ENCODE results near the gene SLC22A1. TPM values are rescaled to one million over a fixed set of nuclear protein-coding genes. Genes with fewer than 3 reads are reported as not detected.
A peak's percentile ranks its signal among the peaks of the same experiment; 100 is the strongest.
"Not testable (repeated sequence)": the region's sequence is repeated elsewhere in the genome, so short reads cannot be mapped to it uniquely, and the experiment has no call there.

Gene SLC22A1
- polyA plus RNA-seq, 1 donor: 0.77 TPM

GRCh38 chr6:160138839-160139419, 17.3 kb downstream of the SLC22A1 start:
- no peak for DNase-seq

DNA sequence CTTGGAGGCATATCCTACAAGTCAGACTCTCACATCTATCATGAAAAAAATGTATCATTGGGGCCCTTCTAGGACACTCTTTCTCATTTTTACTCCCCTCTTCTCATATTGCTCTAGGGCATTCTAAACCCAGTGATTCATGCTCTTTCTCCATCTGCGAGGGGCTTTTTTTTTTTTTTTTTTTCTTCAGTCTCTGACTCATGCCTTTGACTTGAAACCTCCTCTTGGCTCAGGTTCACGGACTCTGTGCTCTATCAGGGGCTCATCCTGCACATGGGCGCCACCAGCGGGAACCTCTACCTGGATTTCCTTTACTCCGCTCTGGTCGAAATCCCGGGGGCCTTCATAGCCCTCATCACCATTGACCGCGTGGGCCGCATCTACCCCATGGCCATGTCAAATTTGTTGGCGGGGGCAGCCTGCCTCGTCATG, 17.8 kb downstream of the SLC22A1 start:
- DNase-seq: peak; percentile 24

DNA sequence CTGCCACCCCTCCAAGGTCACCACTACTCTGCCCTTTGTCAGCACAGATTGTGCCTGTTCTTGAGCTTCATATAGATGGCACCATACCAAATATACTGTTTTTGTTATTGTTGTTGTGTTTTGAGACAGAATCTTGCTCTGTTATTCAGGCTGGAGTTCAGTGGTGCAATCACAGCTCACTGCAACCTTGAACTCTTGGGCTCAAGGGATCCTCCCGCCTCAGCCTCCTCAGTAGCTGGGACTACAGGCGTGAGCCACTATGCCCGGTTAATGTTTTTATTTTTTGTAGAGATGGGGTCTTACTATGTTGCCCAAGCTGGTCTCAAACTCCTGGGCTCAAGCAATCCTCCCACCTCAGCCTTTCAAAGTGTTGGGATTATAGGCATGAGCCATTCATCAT, 18.9 kb downstream of the SLC22A1 start:
- not testable (repeated sequence) for DNase-seq

- DNase-seq: no peak
Measured at GRCh38 chr6:160141001-160141726, 19.5 kb downstream of the SLC22A1 start.

GRCh38 chr6:160142115-160142715, 20.6 kb downstream of the SLC22A1 start:
- no peak for DNase-seq

GRCh38 chr6:160146454-160147145, 25.0 kb downstream of the SLC22A1 start:
- DNase-seq: no peak

DNA sequence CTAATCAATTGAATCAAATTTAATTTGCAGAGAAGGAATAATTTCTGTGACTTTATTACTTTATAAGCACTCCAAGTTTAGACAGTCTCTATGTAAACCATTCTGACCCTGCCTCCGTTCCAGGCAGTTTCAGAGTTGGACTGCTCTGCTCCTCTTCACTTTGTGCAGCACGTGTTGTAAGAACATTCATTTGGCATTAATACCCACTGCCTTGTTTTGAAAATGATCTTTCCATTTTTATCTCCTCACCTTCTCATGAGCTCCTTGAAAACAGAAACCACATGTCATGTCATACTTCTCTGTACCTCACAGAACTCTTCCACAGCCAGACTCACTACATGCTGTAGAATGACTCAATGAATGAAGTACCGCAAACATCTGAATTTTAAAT, 25.5 kb downstream of the SLC22A1 start:
- no peak for DNase-seq

DNA sequence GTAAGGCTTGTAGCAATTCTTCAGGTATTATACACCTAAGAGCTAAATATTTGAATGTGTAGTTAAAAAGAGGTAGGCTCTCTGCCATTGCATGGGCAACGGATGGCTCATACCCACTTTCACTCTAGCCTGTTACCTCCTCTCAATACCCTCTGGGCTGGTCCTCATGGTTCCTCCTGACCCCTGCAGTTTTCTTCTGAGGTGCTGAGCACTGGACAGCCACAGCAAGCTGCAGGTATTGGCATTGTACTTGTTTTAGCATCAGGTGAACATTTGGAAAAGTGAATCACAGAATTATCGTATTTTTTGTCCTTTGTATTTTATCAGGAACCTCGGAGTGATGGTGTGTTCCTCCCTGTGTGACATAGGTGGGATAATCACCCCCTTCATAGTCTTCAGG, 32.9 kb downstream of the SLC22A1 start:
- no peak for DNase-seq

GRCh38 chr6:160156842-160157241, 35.2 kb downstream of the SLC22A1 start:
- no peak for DNase-seq

GRCh38 chr6:160160450-160160849, 38.8 kb downstream of the SLC22A1 start:
- DNase-seq: no peak

DNA sequence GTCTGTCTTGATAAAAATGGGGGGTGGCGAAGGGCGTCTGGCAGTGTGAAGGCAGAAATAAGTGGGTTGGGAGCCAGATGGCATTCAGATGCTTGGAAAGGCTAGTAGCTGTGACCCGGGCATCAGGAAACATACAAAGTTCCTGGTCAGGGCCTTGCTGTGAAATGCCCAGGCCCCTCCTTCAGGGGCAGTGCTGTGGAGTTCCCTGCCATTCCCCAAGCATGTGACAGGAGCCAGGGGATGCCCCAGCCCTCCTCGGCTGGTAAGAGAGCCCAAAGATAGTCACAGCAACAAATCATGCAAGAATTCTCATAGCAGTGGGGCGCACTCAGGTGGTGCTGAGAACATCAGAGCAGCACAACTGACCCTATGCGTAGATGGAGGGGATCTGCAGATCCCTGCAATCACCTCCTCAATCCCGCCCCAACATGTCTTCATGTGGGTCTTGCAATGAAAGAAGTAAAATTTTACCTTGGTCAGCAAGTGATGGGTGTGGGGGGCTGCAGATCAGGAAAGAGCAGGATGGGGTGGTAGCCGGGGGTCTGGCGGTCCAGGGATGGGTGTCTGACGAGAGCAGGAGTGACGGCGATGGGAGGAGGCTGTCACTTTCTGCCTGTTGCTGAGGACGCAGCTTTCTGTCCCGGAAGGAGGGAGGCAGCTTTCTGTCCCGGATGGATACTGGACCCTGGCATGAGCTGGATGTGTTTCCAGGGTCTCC, 39.5 kb downstream of the SLC22A1 start:
- DNase-seq: no peak

DNA sequence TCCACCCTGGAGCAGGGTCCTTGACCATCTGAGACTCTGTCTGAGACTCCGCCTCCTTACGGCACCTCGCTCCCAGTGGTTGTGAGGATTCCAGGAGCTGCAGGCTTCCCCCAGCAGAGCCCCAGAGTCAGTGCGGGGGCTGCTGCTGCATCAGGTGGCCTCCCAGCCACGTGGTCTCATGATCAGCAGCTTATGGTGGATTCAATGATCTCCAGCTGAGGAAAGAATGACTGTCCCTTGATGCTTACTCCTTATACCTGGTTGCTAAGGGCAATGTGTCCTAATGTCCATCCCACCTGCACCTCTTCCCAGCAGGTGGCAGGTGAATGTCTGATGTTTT, 40.0 kb downstream of the SLC22A1 start:
- DNase-seq: no peak

DNA sequence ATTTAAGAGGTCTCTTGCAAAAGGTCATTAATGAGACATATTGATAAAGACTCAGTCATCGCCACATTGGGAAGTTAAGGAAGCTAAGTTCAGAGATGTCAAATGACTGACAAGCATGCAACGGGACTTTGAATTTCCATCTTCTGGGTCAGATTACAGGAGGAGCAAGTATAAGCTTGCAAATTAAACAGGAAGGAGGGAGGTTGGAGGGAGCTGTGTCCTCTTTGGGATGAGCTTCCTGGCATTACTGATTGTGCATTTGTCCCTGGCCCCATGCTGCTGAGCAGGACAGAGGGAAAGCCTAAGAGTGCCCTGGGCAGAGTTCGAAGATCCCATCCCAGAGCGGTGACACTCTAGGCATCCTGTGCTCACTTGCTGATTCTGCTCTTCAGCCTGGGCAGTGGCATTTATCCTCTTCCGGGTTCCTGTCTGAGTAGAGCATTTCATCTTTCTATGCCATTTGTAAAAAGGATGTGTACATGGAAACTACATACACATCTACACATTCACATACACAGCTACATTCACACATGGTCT, 40.5 kb downstream of the SLC22A1 start:
- DNase-seq: no peak

DNA sequence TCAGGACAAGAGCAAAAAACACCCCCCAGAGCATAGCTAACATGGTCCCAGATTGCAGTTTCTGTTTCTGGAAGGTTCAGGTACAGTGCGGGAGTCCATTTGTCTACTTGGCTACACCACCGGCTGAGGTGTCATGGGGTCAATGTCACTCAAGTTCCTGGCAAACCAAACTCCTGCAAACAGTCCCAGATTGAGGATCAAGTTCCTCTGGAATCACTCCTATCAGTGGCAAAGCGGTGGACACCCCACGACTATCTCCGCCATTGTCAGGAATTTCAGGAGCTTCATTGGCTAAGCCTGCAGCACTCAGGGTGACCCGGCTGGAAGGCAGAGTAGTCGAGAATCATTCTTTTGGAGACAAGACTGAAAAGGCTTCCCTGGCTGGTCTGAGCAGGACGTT, 41.8 kb downstream of the SLC22A1 start:
- no peak for DNase-seq

DNA sequence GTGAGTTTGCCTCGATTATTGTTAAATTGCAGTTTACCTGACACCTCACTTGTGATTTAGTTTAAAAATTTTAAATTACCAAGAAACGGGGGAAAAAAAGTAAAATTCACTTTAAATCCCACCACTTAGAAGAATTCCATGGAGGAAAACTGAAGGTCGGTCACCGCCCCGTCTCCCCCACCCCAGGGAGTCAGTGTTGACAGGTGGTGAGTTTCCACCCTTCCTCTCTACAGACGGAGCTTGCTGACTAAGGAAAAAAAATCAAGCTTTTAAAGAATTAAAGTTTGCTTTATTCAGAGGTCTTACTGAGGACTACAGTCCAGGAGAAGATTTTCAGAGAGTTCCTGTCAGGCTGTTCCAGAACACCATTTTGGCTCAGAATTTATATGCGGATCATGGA, 42.3 kb downstream of the SLC22A1 start:
- DNase-seq: no peak

GRCh38 chr6:160165928-160166327, 44.3 kb downstream of the SLC22A1 start:
- DNase-seq: not testable (repeated sequence)

GRCh38 chr6:160167604-160168399, 46.2 kb downstream of the SLC22A1 start:
- no peak for DNase-seq

- DNase-seq: no peak
Measured at GRCh38 chr6:160170018-160170680, 48.5 kb downstream of the SLC22A1 start.

DNA sequence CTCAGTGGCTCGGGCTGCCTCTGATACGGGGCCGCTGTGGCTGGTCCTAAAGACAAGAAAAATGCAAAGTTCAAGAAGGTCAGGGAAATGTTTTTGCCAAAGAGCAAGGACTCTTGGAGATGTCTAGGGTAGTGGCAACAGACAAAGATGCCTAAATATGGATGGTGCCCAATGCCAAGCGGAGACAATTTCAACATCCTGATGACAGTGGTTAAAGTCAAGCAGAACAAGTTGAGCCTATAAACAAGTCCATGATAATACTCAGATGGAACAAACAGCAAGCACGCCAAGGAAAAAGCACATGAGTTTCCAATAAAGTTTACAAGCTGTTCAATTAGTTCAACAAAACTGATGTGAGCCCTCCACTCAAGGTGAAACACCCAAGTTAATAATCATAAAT, 51.1 kb downstream of the SLC22A1 start:
- DNase-seq: no peak

GRCh38 chr6:160173806-160174527, 52.4 kb downstream of the SLC22A1 start:
- no peak for DNase-seq
